HepG2 (cell line): ENCODE results near the gene NTN5. TPM values are rescaled to one million over a fixed set of nuclear protein-coding genes. Genes with fewer than 3 reads are reported as not detected.
A peak's percentile ranks its signal among the peaks of the same experiment; 100 is the strongest.

Experiments used
- ATAC-seq: fragments of 200-7000 bp; cut with Tn5 transposase; 3 replicates; pipeline ENCODE4 v1.9.1; 2020; ENCODE audit warnings: mild to moderate bottlenecking, moderate library complexity
- BruUV-seq: library from RNA; stranded (reverse); fragments of 400-500 nt; replicated peaks from 2 replicates; lab custom pipeline; 2021; lab: Mats Ljungman, UMichigan
- CTCF ChIA-PET: fragments of 300-600 bp; formaldehyde crosslinking; extraction: SDS; loops from one replicate; lab custom pipeline; 2021; ENCODE audit warnings: low total read pairs, inconsistent platforms, low intra/inter-chr PET ratio; lab: Yijun Ruan, JAX
- POLR2A ChIA-PET: fragments of 350-600 bp; sonication (Branson Sonifier 250); formaldehyde crosslinking; loops from one replicate; lab custom pipeline; 2020; ENCODE audit warnings: antibody characterized with exemption, inconsistent platforms; lab: Yijun Ruan, JAX
- DNase-seq: peaks from one replicate; pipeline ENCODE4 v3.0.0-alpha.2; 2015; ENCODE audit warnings: low spot score
- FAIRE-seq: peaks from 3 replicates; lab custom pipeline; 2011; peaks lifted over from hg19 to GRCh38; lab: Jason Lieb, UNC
- H2AFZ ChIP-seq: one replicate; pipeline ENCODE4 v1.6.1; 2011; ENCODE audit warnings: low read length, inconsistent platforms
- H3K27ac ChIP-seq: fragments of 300-600 bp; 3 replicates; pipeline ENCODE4 v1.8.0; 2011; ENCODE audit warnings: mixed run types, mild to moderate bottlenecking, mixed read lengths, low read length, inconsistent platforms; ENCODE audit not compliant: insufficient read depth; ENCODE audit errors: extremely low read length
- H3K27me3 ChIP-seq, 2 experiments: fragments of 200-600 bp in 1 of 2; 2 replicates in 1 of 2; 3 replicates in 1 of 2; pipeline versions ENCODE4 v1.6.0 to v1.8.0; 2011; ENCODE audit warnings: low read length in 2 of 2, mild to moderate bottlenecking in 2 of 2, moderate library complexity in 2 of 2, inconsistent platforms in 1 of 2; ENCODE audit not compliant: insufficient read depth in 2 of 2, control insufficient read depth in 1 of 2
- H3K36me3 ChIP-seq, 2 experiments: fragments of 200-600 bp in 1 of 2; replicated peaks in 1 of 2; 2 replicates in 1 of 2; 3 replicates in 1 of 2; pipeline versions ENCODE4 v1.5.1 to v1.8.0; 2011; ENCODE audit warnings: low read length in 2 of 2, inconsistent platforms in 1 of 2; ENCODE audit not compliant: insufficient read depth in 2 of 2, control insufficient read depth in 1 of 2
- H3K4me1 ChIP-seq: 2 replicates; pipeline ENCODE4 v1.5.1; 2012; ENCODE audit warnings: low read length, inconsistent platforms; ENCODE audit not compliant: insufficient read depth
- H3K4me2 ChIP-seq: 2 replicates; pipeline ENCODE4 v1.6.0; 2011; ENCODE audit warnings: low read depth, low read length, inconsistent platforms
- H3K4me3 ChIP-seq, 3 experiments: fragments of 200-600 bp in 1 of 3; sonication (generic), shearing (Covaris generic) in 1 of 3; replicated peaks in 1 of 3; 2 replicates each; pipeline ENCODE4 v1.5.1; 2011 to 2016; ENCODE audit warnings: low read length in 3 of 3, inconsistent platforms in 2 of 3, low read depth in 2 of 3, mild to moderate bottlenecking in 2 of 3, control low read depth in 1 of 3, mixed read lengths in 1 of 3; ENCODE audit not compliant: insufficient read depth in 1 of 3
- H3K79me2 ChIP-seq: one replicate; pipeline ENCODE4 v1.6.1; 2011; ENCODE audit warnings: low read length, inconsistent platforms; ENCODE audit not compliant: insufficient read depth
- H3K9ac ChIP-seq: 2 replicates; pipeline ENCODE4 v1.6.0; 2011; ENCODE audit warnings: mild to moderate bottlenecking, low read depth, low read length, inconsistent platforms; ENCODE audit not compliant: insufficient read depth
- H3K9me3 ChIP-seq: 2 replicates; pipeline ENCODE4 v1.5.1; 2012; ENCODE audit warnings: mild to moderate bottlenecking, low read length
- H4K20me1 ChIP-seq: 2 replicates; pipeline ENCODE4 v1.6.0; 2011; ENCODE audit warnings: inconsistent platforms, mild to moderate bottlenecking, low read length, moderate library complexity; ENCODE audit not compliant: insufficient read depth
- ATF7 ChIP-seq, 2 experiments: fragments of 450-650 bp in 1 of 2; sonication (generic) in 1 of 2; formaldehyde crosslinking in 1 of 2; IDR thresholded peaks; 2 replicates each; pipeline versions ENCODE4 v1.4.0 to v1.6.1; 2016 to 2020; ENCODE audit warnings: antibody characterized with exemption in 1 of 2, mild to moderate bottlenecking in 1 of 2, missing genetic modification reagents in 1 of 2
- CREB1 ChIP-seq, 2 experiments: fragments of 450-650 bp in 1 of 2; IDR thresholded peaks; 2 replicates each; pipeline ENCODE4 v1.6.1; 2016 to 2017; ENCODE audit warnings: control low read depth in 1 of 2, mild to moderate bottlenecking in 1 of 2, missing compliant biosample characterization in 1 of 2, missing genetic modification characterization in 1 of 2
- ZNF629 ChIP-seq: sonication (generic); formaldehyde crosslinking; conservative IDR thresholded peaks from 2 replicates; pipeline ENCODE4 v1.5.0; 2020; ENCODE audit warnings: missing genetic modification reagents
- ZNF674 ChIP-seq: sonication (generic); formaldehyde crosslinking; IDR thresholded peaks from 2 replicates; pipeline ENCODE4 v1.5.0; 2020; ENCODE audit warnings: low read depth, mild to moderate bottlenecking, missing genetic modification reagents
- WGBS: methylation state at CpG from one replicate; pipeline ENCODE4 v1.1.6; 2017; ENCODE audit warnings: low lambda C conversion rate; 5-methylcytosine and 5-hydroxymethylcytosine counted together
- in situ Hi-C: cut with HindIII; loops from 2 replicates; pipeline ENCODE4 v1.10.0; 2017; ENCODE audit warnings: low pct_unique_long_range_greater_than_20kb; ENCODE audit not compliant: extremely low pct_ligation_motif_present
- intact Hi-C: fragments of 100-400 bp; cut with micrococcal nuclease; formaldehyde crosslinking; loops from one replicate; pipeline ENCODE4 v1.10.0; 2022; ENCODE audit not compliant: unreplicated experiment
- polyA plus RNA-seq, 8 experiments: library from polyadenylated mRNA; depleted of rRNA in 3 of 8; stranded (reverse) in 7 of 8; unstranded in 1 of 8; fragments of >200 nt; fragmentation: Illumina TruSeq in 4 of 8; extraction: Trizol in 4 of 8; gene quantifications; 2 replicates each; pipeline versions ENCODE4 v1.2.1 to v1.2.3, GENCODE V29; 2011 to 2016; ENCODE audit warnings: low read depth in 4 of 8, missing spikeins in 1 of 8, mixed read lengths in 1 of 8; ENCODE audit not compliant: insufficient read depth in 1 of 8
- total RNA-seq, 5 experiments: library from RNA; depleted of rRNA; stranded (reverse); fragments of >200 nt; fragmentation: Illumina TruSeq; extraction: Trizol; gene quantifications; 2 replicates each; pipeline ENCODE4 v1.2.3, GENCODE V29; 2016; ENCODE audit warnings: low read depth in 1 of 5
- TF ChIP-seq, protein P1 (sequence below): IDR thresholded peaks from 2 replicates; pipeline ENCODE4 v1.4.0; 2020; ENCODE audit warnings: mild to moderate bottlenecking, missing genetic modification reagents

The NTN5 gene
- total and polyA plus RNA-seq, 2 of the 13 experiments (the other 11 are each of a cell fraction or from before 2014, with no cell fraction given): 0.05 TPM; not detected in 1

DNA sequence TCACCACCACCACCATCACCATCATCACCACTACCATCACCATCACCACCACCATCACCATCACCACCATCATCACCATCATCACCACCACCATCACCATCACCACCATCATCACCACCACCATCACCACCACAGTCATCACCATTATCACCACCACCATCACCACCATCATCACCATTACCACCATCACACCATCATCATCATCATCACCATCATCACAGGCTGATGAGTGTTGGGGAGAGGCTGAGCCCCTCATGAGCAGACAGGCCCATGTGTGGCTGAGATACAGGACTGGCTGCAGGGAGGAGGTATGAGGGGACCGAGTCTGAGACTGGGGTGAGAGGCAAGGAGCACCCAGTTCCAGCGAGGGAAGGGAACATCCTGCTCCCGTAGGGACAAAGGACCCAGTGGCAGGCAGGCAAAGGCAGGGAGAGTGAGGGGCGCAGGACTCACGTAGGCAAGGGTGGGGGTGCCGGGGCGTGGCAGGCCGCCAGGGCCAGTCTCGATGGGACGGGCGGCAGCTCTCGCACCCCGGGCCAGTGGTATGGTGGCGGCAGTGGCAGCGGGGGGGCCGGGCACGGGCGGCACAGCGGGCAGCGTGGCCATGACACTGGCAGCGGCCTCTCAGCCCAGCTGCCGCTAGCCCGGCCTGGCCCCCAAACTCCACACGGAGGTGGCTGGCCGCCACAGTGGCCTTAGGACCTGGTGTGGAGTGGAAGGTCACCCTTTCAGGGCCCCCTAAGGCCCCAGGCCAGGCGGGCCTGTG lies 2.7 kb downstream of the NTN5 start:
- no peak; the same call in 2 of the 3 replicates for ATAC-seq
- Histone ChIP-seq H3K4me3 (no peak overlapping the region), H4K20me1 (no peaks in the 10 kb centered on the region), H3K79me2 (no peaks in the 10 kb centered on the region), H3K27ac (no peak overlapping the region), H3K4me1 (peaks cover 13% of the 10 kb centered on the region), H3K9ac (no peak overlapping the region), H3K36me3 (no peaks in the 10 kb centered on the region), H3K4me2 (no peak overlapping the region), H2AFZ (no peak overlapping the region), H3K27me3 (peaks cover 4 to 23% of the 10 kb centered on the region in 2 experiments; a peak in 4 of 5 replicates), H3K9me3 (no peaks in the 10 kb centered on the region)
- BruUV-seq: no TSS peak
- TF ChIP-seq ZNF674 (CRISPR knock-in tag): no peak
- TF ChIP-seq CREB1 (IDR thresholded peaks at IDR 0.05): peak; percentile 74
- TF ChIP-seq CREB1 (CRISPR knock-in tag; IDR thresholded peaks at IDR 0.05): no peak
- CTCF ChIA-PET: no interaction called here
- no peak for FAIRE-seq
- 90% methylated on average over 16 of the region's 26 CpGs for WGBS
- in situ Hi-C loops (loop anchor here (10.0 kb wide), 2 partner anchors 115 to 165 kb away; partner anchors contain the start of gene HSD17B14), intact Hi-C loops (no loop called here)
- no peak for DNase-seq
- POLR2A ChIA-PET: no interaction called here

DNA sequence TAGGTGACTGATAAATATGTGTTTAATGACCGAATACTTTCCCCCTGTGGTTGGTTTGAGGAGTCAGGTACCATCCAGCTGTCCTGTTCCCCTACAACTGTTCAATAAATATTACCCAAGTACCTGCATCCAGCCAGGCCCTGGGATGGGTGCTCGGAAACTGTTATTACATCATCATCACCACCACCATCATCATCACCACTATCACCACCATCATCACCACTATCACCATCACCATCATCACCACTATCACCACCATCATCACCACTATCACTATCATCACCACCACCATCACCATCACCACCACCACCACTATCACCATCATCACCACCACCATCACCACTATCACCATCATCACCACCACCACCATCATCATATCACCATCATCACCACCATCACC lies 4.1 kb downstream of the NTN5 start:
- no peak overlapping the region for H3K27ac ChIP-seq

More for the DNA sequence above, 4.1 kb downstream of the NTN5 start:
- H4K20me1 ChIP-seq: no peaks in the 10 kb centered on the region
- H3K9me3 ChIP-seq: no peaks in the 10 kb centered on the region
- no peak overlapping the region for H3K4me3 ChIP-seq
- WGBS: 54% methylated on average over 2 of the region's 2 CpGs
- H3K36me3 ChIP-seq: no peaks in the 10 kb centered on the region
- DNase-seq (no peak), ATAC-seq (no peak), FAIRE-seq (no peak)
- intact Hi-C loops (no loop called here), in situ Hi-C loops (no loop called here)
- CTCF ChIA-PET: no interaction called here
- no peak overlapping the region for H3K9ac ChIP-seq
- H3K79me2 ChIP-seq: no peaks in the 10 kb centered on the region
- POLR2A ChIA-PET: no interaction called here
- TF ChIP-seq ZNF629 (no peak), CREB1 (IDR thresholded peaks at IDR 0.05) (peak; percentile 86), CREB1 (CRISPR knock-in tag; IDR thresholded peaks at IDR 0.05) (no peak), ATF7 (IDR thresholded peaks at IDR 0.05) (peak; percentile 63), ATF7 (CRISPR knock-in tag; IDR thresholded peaks at IDR 0.05) (no peak)
- TF ChIP-seq, protein P1, sequence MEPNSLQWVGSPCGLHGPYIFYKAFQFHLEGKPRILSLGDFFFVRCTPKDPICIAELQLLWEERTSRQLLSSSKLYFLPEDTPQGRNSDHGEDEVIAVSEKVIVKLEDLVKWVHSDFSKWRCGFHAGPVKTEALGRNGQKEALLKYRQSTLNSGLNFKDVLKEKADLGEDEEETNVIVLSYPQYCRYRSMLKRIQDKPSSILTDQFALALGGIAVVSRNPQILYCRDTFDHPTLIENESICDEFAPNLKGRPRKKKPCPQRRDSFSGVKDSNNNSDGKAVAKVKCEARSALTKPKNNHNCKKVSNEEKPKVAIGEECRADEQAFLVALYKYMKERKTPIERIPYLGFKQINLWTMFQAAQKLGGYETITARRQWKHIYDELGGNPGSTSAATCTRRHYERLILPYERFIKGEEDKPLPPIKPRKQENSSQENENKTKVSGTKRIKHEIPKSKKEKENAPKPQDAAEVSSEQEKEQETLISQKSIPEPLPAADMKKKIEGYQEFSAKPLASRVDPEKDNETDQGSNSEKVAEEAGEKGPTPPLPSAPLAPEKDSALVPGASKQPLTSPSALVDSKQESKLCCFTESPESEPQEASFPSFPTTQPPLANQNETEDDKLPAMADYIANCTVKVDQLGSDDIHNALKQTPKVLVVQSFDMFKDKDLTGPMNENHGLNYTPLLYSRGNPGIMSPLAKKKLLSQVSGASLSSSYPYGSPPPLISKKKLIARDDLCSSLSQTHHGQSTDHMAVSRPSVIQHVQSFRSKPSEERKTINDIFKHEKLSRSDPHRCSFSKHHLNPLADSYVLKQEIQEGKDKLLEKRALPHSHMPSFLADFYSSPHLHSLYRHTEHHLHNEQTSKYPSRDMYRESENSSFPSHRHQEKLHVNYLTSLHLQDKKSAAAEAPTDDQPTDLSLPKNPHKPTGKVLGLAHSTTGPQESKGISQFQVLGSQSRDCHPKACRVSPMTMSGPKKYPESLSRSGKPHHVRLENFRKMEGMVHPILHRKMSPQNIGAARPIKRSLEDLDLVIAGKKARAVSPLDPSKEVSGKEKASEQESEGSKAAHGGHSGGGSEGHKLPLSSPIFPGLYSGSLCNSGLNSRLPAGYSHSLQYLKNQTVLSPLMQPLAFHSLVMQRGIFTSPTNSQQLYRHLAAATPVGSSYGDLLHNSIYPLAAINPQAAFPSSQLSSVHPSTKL (CRISPR knock-in tag): no peak
- peaks cover 10% of the 10 kb centered on the region for H3K4me1 ChIP-seq
- no TSS peak for BruUV-seq
- no peak overlapping the region for H2AFZ ChIP-seq
- H3K4me2 ChIP-seq: no peak overlapping the region
- H3K27me3 ChIP-seq: peaks cover under 1 to 16% of the 10 kb centered on the region in 2 experiments; a peak in 3 of 5 replicates
